GM10248 (cell line): Measurements from ENCODE around the gene MBLAC1.

Source experiments
- CTCF ChIA-PET: fragments of 300-600 bp; sonication (Branson Sonifier 250); formaldehyde crosslinking; extraction: SDS; loops from one replicate; lab custom pipeline; 2021; ENCODE audit warnings: antibody characterized with exemption; lab: Yijun Ruan, JAX
- POLR2A ChIA-PET: fragments of 350-650 bp; sonication (Branson Sonifier 250); formaldehyde crosslinking; extraction: SDS; loops from one replicate; lab custom pipeline; 2020; ENCODE audit warnings: antibody characterized with exemption; lab: Yijun Ruan, JAX
- DNase-seq: peaks from one replicate; pipeline ENCODE4 v3.0.0; 2012; ENCODE audit errors: extremely low spot score
- TF ChIP-seq, protein P1 (sequence below): IDR thresholded peaks from 2 replicates; pipeline ENCODE4 v1.5.1; 2012; ENCODE audit warnings: mild to moderate bottlenecking, low read depth; ENCODE audit errors: extremely low read depth, missing control alignments, control extremely low read depth

Gene MBLAC1

DNA sequence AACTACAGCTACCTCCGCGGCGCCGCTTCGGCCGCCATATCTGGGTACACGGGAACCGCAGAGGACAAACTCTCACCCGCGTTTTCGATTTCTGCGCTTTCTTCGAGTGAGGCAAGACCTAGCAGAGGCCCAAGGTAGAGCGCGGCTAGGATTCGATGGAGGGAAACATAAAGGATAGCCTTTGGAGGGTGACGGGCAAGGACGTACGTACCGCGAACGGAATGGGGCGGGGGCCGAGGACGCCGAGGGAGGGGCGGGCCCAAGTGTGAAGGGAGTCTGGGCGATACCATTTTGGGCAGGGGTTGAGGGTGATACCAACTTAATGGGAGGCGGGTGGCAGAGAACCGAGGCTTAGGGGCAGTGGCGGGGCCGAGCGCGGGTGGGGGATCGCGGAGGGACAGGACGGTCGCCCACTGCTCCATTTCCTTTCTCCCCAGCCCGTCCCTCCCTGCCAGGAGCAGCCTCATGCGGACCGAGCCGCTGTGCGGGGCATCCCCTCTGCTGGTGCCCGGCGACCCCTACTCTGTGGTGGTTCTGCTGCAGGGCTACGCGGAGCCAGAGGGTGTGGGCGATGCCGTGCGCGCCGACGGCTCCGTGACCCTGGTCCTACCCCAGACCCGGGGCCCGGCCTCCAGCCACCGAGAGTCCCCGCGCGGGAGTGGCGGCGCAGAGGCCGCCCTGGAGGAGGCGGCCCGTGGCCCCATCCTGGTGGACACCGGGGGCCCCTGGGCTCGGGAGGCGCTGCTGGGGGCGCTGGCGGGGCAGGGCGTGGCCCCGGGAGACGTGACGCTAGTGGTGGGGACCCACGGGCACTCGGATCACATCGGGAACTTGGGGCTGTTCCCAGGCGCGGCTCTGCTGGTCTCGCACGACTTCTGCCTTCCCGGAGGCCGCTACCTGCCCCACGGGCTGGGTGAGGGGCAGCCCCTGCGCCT, at the start of gene MBLAC1:
TSS of gene MBLAC1 (plus strand) at position 37 of the 935 bp plus-strand sequence. CDS start at position 466, 429 bp downstream.
- ChIA-PET CTCF (interaction anchor here (0.9 to 8.0 kb wide), 7 partner anchors 11 to 135 kb away, joined by 3 to 114 read pairs (median 5); partner anchors contain the start of gene LAMTOR4), POLR2A (interaction anchor here (0.9 kb wide), 1 partner anchor 26 kb away, joined by 5 read pairs; the partner anchor contains the start of genes AP4M1 and MCM7)
- TF ChIP-seq, protein P1, sequence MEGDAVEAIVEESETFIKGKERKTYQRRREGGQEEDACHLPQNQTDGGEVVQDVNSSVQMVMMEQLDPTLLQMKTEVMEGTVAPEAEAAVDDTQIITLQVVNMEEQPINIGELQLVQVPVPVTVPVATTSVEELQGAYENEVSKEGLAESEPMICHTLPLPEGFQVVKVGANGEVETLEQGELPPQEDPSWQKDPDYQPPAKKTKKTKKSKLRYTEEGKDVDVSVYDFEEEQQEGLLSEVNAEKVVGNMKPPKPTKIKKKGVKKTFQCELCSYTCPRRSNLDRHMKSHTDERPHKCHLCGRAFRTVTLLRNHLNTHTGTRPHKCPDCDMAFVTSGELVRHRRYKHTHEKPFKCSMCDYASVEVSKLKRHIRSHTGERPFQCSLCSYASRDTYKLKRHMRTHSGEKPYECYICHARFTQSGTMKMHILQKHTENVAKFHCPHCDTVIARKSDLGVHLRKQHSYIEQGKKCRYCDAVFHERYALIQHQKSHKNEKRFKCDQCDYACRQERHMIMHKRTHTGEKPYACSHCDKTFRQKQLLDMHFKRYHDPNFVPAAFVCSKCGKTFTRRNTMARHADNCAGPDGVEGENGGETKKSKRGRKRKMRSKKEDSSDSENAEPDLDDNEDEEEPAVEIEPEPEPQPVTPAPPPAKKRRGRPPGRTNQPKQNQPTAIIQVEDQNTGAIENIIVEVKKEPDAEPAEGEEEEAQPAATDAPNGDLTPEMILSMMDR = peak; percentile 4
- DNase-seq = peak; percentile 91

GRCh38 chr7:100077205-100077604, 49.6 kb upstream of the MBLAC1 start:
- TF ChIP-seq, protein P1 = no peak
- ChIA-PET POLR2A (no interaction called here), CTCF (no interaction called here)
- DNase-seq = no peak

- TF ChIP-seq, protein P1 = no peak
- POLR2A ChIA-PET = interaction anchor here (0.6 to 1.1 kb wide), 3 partner anchors 15 to 559 kb away, joined by 3 to 4 read pairs (median 3); partner anchors contain the start of gene ZSCAN21
- CTCF ChIA-PET = no interaction called here
- no peak for DNase-seq
Measured at GRCh38 chr7:100079024-100079560, 47.7 kb upstream of the MBLAC1 start.

GRCh38 chr7:100080907-100081534, 45.7 kb upstream of the MBLAC1 start:
- no peak for DNase-seq
- TF ChIP-seq, protein P1 = no peak
- POLR2A ChIA-PET = interaction anchor here (0.8 kb wide), 1 partner anchor 523 kb away, joined by 3 read pairs; the partner anchor contains the start of gene ZNF655
- CTCF ChIA-PET = interaction anchor here (0.6 to 1.6 kb wide), 8 partner anchors 10 to 74 kb away, joined by 3 to 6 read pairs (median 4); partner anchors contain the start of genes AP4M1, MCM7, ZKSCAN1 and ZSCAN21

DNA sequence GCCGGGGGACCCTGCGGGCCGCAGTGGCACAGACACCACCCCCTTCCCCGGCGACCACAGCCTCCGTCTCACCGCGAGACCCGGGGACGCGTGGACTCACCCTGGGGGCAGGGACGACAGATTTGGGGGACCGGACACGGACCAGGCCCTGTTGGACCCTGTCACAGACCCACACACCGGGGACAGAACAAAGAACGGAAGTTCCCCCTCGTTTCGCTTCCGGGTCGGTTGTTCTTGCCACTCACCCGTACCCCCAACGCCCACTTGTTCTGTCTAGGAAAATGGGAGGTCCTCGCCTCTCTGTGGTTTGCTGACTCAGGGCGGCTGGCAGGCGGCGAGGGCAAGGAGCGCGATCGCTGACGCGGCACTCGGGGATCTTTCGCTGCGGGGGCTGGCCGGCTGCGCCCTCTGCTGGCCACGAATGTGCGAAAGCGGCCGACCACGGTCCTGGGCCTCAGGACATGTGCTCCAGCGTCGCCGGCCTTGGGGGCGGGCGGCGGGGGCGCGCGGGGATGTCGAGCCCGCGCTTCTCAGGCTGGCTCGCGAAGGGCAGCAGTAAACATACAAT, 45.1 kb upstream of the MBLAC1 start, which contains the start of gene ZNF3:
TSS of gene ZNF3 (minus strand) at position 189 of the 568 bp plus-strand sequence. CDS start 4,366 bp downstream, outside the sequence.
- TF ChIP-seq, protein P1 = peak; percentile 92
- peak; percentile 97 for DNase-seq
- POLR2A ChIA-PET = interaction anchor here (0.7 to 0.8 kb wide), 3 partner anchors 15 to 523 kb away, joined by 3 to 4 read pairs (median 4); partner anchors contain the start of genes MCM7 and ZNF655
- CTCF ChIA-PET = interaction anchor here (0.9 to 1.5 kb wide), 12 partner anchors 14 to 90 kb away, joined by 3 to 14 read pairs (median 4); partner anchors contain the start of genes AP4M1, MCM7, ZKSCAN1 and ZSCAN21
